Ureter (tissue), 1 donor: Measurements from ENCODE around the gene RGS9. TPM values are rescaled to one million over a fixed set of nuclear protein-coding genes. Genes with fewer than 3 reads are reported as not detected.

Source experiments
- DNase-seq: peaks from one replicate; pipeline ENCODE4 v3.0.0-alpha.2; 2020; ENCODE audit warnings: low spot score
- total RNA-seq: library from RNA; stranded (reverse); gene quantifications from one replicate; pipeline ENCODE4 v1.2.4, GENCODE V29; 2023
- donor health status: DM: yes; HTN: yes; CAD: no.

RGS9 gene
- total RNA-seq, 1 donor from 2014 or later, result 6.1 TPM

- DNase-seq, result no peak
These were observed 82.0 kb downstream of the RGS9 start for GRCh38 chr17:65219124-65219523.

- DNase-seq, result no peak
These were observed 82.5 kb downstream of the RGS9 start for GRCh38 chr17:65219707-65220106.

GRCh38 chr17:65220732-65221131 is 83.6 kb downstream of the RGS9 start:
- DNase-seq, result no peak

- no peak for DNase-seq
These were observed 85.1 kb downstream of the RGS9 start for GRCh38 chr17:65222214-65222738.

- no peak for DNase-seq
These were observed 87.9 kb downstream of the RGS9 start for GRCh38 chr17:65225061-65225460.

- no peak for DNase-seq
These were observed 89.1 kb downstream of the RGS9 start for GRCh38 chr17:65226227-65226626.

- DNase-seq, result no peak
These were observed 90.5 kb downstream of the RGS9 start for GRCh38 chr17:65227637-65228036.

GRCh38 chr17:65228287-65228686 is 91.1 kb downstream of the RGS9 start:
- no peak for DNase-seq

GRCh38 chr17:65228734-65229620 is 91.8 kb downstream of the RGS9 start:
- no peak for DNase-seq

GRCh38 chr17:65229621-65229995 is 92.4 kb downstream of the RGS9 start:
- DNase-seq, result no peak

GRCh38 chr17:65230040-65230439 is 92.9 kb downstream of the RGS9 start:
- no peak for DNase-seq

GRCh38 chr17:65231086-65231485 is 93.9 kb downstream of the RGS9 start:
- no peak for DNase-seq

- DNase-seq, result peak; percentile 47
These were observed 94.6 kb downstream of the RGS9 start for GRCh38 chr17:65231662-65232335.

GRCh38 chr17:65235284-65235683 is 98.1 kb downstream of the RGS9 start:
- no peak for DNase-seq

- no peak for DNase-seq
These were observed 99.2 kb downstream of the RGS9 start for GRCh38 chr17:65236321-65236720.

- no peak for DNase-seq
These were observed 106.9 kb downstream of the RGS9 start for GRCh38 chr17:65243838-65244625.

GRCh38 chr17:65246252-65246651 is 109.1 kb downstream of the RGS9 start:
- no peak for DNase-seq

- DNase-seq, result no peak
These were observed 112.6 kb downstream of the RGS9 start for GRCh38 chr17:65249774-65250173.

GRCh38 chr17:65254166-65254565 is 117.0 kb downstream of the RGS9 start:
- no peak for DNase-seq

GRCh38 chr17:65259281-65259680 is 122.1 kb downstream of the RGS9 start:
- no peak for DNase-seq

- DNase-seq, result no peak
These were observed 122.7 kb downstream of the RGS9 start for GRCh38 chr17:65259696-65260485.
